HAP-1 (cell line): ENCODE results near the gene PARP4.
"Not testable (repeated sequence)": the region's sequence is repeated elsewhere in the genome, so short reads cannot be mapped to it uniquely, and the experiment has no call there.

ENCODE experiments used
- DNase-seq, 2 experiments: peaks; one replicate each; pipeline ENCODE4 v3.0.0-alpha.2; 2016 to 2020; ENCODE audit warnings: low spot score in 2 of 2
- H3K27me3 ChIP-seq: fragments of 250-450 bp; sonication (Bioruptor Pico); 2 replicates; pipeline ENCODE4 v1.5.1; 2020; ENCODE audit warnings: low read depth, mild to moderate bottlenecking, moderate library complexity
- H3K36me3 ChIP-seq: fragments of 250-450 bp; sonication (Bioruptor Pico); replicated peaks from 2 replicates; pipeline ENCODE4 v1.5.1; 2020; ENCODE audit warnings: mild to moderate bottlenecking
- H3K4me1 ChIP-seq: fragments of 250-450 bp; sonication (Bioruptor Pico); 2 replicates; pipeline ENCODE4 v1.5.1; 2020; ENCODE audit warnings: mild to moderate bottlenecking
- H3K4me3 ChIP-seq: fragments of 250-450 bp; sonication (Bioruptor Pico); 2 replicates; pipeline ENCODE4 v1.5.1; 2020; ENCODE audit warnings: mild to moderate bottlenecking, moderate library complexity
- H3K9me3 ChIP-seq: fragments of 250-450 bp; sonication (Bioruptor Pico); 2 replicates; pipeline ENCODE4 v1.5.1; 2020; ENCODE audit warnings: mild to moderate bottlenecking, moderate library complexity
- in situ Hi-C: fragments of 300-500 bp; cut with MboI; formaldehyde crosslinking; loops from 3 replicates; pipeline ENCODE4 v1.14.3; 2020; ENCODE audit warnings: low sequenced_read_pairs, inconsistent platforms, mixed read lengths

Gene PARP4

DNA sequence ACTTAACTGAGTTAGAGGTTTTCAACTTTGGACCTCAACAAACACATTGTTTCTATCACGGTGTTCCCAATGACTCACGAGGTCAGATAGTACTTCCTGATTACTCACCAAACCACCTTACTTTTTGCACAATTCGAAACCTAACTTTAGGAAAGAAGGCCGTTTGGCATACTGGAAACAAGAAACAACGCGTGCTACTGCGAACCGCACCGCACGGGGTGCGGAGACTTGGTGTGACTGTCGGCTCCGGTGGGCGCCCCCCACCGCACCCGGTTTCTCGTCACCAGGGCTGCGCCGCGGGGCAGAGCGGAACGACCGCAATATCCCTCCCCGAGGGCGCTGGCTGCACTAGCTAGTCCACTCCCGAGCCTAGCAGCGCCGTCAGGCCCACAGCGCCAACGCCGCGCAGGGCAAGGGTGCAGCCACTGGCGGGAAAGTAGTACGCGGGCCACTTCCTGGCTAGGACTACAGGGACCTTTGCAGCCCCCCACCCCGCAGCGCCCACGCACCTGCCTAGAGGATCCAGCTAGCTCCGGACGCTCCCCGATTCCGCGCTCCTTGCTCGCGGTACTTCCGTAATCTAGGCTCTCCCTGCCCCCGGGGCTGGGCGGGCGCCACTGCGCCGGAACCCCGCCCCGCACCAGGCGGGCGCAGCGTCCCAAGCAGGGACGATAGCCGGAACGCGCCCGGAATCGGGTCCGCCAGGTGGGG is at the start of gene PARP4:
Gene PARP4, minus strand, starts transcription at position 582 of the 711 bp plus-strand sequence. CDS start 9,002 bp downstream, outside the sequence.
- no peaks in the 10 kb centered on the region for H3K27me3 ChIP-seq
- peak within 1 kb of the TSS; percentile 86 for H3K4me3 ChIP-seq
- no peaks in the 10 kb centered on the region for H3K36me3 ChIP-seq
- peak; percentile 60 to 85 for DNase-seq
- in situ Hi-C loops, result no loop called here
- H3K9me3 ChIP-seq, result no peaks in the 10 kb centered on the region
- no peaks in the 10 kb centered on the region for H3K4me1 ChIP-seq

DNA sequence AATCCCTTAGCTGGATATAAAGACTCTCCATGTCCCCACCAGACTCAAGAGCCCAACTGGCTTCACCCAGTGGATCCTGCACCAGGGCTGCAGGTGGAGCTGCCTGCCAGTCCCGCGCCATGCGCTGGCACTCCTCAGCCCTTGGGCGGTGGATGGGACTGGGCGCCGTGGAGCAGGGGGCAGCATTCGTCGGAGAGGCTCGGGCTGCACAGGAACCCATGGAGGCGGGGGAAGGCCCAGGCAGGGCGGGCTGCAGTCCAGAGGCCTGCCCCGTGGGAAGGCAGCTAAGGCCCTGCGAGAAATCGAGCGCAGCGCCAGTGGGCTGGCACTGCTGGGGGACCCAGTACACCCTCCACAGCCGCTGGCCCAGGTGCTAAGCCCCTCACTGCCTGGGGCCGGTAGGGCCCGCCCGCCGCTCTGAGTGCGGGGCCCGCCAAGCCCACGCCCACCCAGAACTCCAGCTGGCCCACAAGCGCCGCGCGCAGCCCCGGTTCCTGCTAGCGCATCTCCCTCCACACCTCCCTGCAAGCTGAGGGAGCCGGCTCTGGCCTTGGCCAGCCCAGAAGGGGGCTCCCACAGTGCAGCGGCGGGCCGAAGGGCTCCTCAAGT is 48.1 kb upstream of the PARP4 start:
- H3K4me1 ChIP-seq, H3K36me3 ChIP-seq, DNase-seq, in situ Hi-C loops, H3K27me3 ChIP-seq, H3K4me3 ChIP-seq, H3K9me3 ChIP-seq: not testable (repeated sequence)

DNA sequence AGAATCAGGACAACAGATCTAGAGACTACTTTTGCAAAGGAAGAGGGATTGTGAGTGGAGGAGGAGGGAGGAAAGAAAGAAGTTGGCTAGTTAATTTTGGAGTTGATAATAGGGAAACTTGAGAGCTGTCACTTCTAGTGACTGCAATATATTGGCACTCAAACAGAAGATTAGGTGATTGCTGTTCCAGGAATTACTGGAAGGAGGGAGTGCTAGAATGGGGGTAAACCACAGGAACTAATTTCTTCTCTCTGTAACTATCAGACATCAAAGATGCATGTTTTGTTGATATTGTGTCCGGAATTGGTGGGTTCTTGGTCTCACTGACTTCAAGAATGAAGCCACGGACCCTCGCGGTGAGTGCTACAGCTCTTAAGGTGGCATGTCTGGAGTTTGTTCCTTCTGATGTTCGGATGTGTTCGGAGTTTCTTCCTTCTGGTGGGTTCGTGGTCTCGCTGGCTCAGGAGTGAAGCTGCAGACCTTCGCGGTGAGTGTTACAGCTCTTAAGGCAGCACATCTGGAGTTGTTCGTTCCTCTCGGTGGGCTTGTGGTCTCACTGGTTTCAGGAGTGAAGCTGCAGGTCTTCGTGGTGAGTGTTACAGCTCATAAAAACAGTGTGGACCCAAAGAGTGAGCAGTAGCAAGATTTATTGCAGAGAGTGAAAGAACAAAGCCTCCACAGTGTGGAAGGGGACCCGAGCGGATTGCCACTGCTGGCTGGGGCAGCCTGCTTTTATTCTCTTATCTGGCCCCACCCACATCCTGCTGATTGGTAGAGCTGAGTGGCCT is 47.0 kb upstream of the PARP4 start:
- H3K36me3 ChIP-seq, H3K4me1 ChIP-seq, DNase-seq, H3K27me3 ChIP-seq, H3K4me3 ChIP-seq, H3K9me3 ChIP-seq, in situ Hi-C loops: not testable (repeated sequence)

GRCh38 chr13:24557081-24557480 is 44.5 kb upstream of the PARP4 start:
- in situ Hi-C loops, result no loop called here
- no peaks in the 10 kb centered on the region for H3K9me3 ChIP-seq
- H3K27me3 ChIP-seq, result 0 out of 2 replicates have a peak, but pooled peaks cover 5% of the 10 kb centered on the region
- H3K4me3 ChIP-seq, result no peak overlapping the region
- H3K36me3 ChIP-seq, result no peaks in the 10 kb centered on the region
- H3K4me1 ChIP-seq, result no peaks in the 10 kb centered on the region
- no peak for DNase-seq

- H3K4me3 ChIP-seq, DNase-seq, H3K36me3 ChIP-seq, H3K27me3 ChIP-seq, in situ Hi-C loops, H3K9me3 ChIP-seq, H3K4me1 ChIP-seq: not testable (repeated sequence)
Measured at GRCh38 chr13:24553892-24554291, 41.3 kb upstream of the PARP4 start.

- H3K36me3 ChIP-seq, H3K4me3 ChIP-seq, H3K27me3 ChIP-seq, H3K4me1 ChIP-seq, H3K9me3 ChIP-seq, in situ Hi-C loops: not testable (repeated sequence)
- DNase-seq, result peak in 1 of 2 experiments; percentile 30
Measured at GRCh38 chr13:24541476-24542352, 29.1 kb upstream of the PARP4 start.

DNA sequence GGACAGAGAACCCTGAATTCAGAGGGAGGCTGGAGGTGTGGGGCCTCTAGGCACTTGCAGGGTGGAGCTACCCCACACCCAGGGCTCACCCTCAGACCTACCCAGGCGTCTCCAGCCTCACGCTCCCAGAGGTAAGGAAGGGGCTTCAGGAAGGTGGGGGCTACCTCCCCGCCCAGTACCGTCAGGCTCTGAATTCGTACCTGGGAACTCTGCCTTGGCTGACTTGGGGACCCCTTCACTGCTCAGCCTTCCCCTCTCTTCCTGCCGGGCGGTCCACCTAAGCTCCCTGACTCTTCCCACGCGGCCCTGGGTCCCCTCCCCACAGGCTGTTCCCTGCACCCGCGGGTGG is 28.5 kb upstream of the PARP4 start:
- no peaks in the 10 kb centered on the region for H3K9me3 ChIP-seq
- DNase-seq, result no peak
- H3K36me3 ChIP-seq, result no peaks in the 10 kb centered on the region
- H3K27me3 ChIP-seq, result 0 out of 2 replicates have a peak, but pooled peaks cover 5% of the 10 kb centered on the region
- in situ Hi-C loops, result no loop called here
- H3K4me3 ChIP-seq, result no peak overlapping the region
- H3K4me1 ChIP-seq, result no peaks in the 10 kb centered on the region

GRCh38 chr13:24540236-24541126 is 27.9 kb upstream of the PARP4 start:
- in situ Hi-C loops, result no loop called here
- no peaks in the 10 kb centered on the region for H3K4me1 ChIP-seq
- H3K27me3 ChIP-seq, result 0 out of 2 replicates have a peak, but pooled peaks cover 5% of the 10 kb centered on the region
- H3K36me3 ChIP-seq, result no peaks in the 10 kb centered on the region
- H3K9me3 ChIP-seq, result no peaks in the 10 kb centered on the region
- H3K4me3 ChIP-seq, result no peak overlapping the region
- DNase-seq, result no peak

GRCh38 chr13:24539500-24540165 is 27.1 kb upstream of the PARP4 start:
- Histone ChIP-seq H3K4me1 (no peaks in the 10 kb centered on the region), H3K4me3 (no peak overlapping the region), H3K27me3 (0 out of 2 replicates have a peak, but pooled peaks cover 8% of the 10 kb centered on the region), H3K36me3 (no peaks in the 10 kb centered on the region), H3K9me3 (no peaks in the 10 kb centered on the region)
- in situ Hi-C loops, result no loop called here
- no peak for DNase-seq

- Histone ChIP-seq H3K4me1 (no peaks in the 10 kb centered on the region), H3K4me3 (no peak overlapping the region), H3K27me3 (peaks cover 8% of the 10 kb centered on the region; the same call in 1 of the 2 replicates), H3K36me3 (no peaks in the 10 kb centered on the region), H3K9me3 (no peaks in the 10 kb centered on the region)
- in situ Hi-C loops, result no loop called here
- no peak for DNase-seq
Measured at GRCh38 chr13:24529478-24529877, 16.9 kb upstream of the PARP4 start.

- Histone ChIP-seq H3K4me3 (no peak overlapping the region), H3K36me3 (no peaks in the 10 kb centered on the region), H3K4me1 (no peaks in the 10 kb centered on the region), H3K9me3 (no peaks in the 10 kb centered on the region), H3K27me3 (peaks cover 6% of the 10 kb centered on the region; the same call in 1 of the 2 replicates)
- in situ Hi-C loops, result no loop called here
- DNase-seq, result no peak
Measured at GRCh38 chr13:24528816-24529398, 16.3 kb upstream of the PARP4 start.

DNA sequence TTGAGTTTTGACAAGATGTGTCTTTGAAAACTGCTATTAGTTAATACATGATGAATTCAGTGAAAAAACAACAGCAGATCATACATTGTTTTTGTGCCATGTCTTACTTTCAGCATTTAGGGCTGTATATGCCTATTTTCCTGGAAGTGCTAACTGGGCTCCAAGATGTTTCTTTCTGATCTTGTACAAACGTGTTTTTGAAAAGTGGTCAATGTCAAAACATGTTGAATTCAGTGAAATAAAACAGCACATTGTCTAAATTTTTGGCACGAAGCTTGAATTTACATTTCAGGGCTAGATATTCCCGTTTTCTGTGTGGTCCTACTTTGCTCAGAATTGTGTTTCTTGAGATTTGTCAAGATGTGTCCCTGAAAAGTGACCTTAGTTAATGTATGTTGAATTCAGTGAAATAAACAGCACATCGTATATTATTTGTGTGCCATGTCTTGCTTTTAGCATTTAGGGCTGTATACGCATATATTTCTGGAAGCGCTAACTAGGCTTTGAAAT is 14.7 kb upstream of the PARP4 start:
- no peaks in the 10 kb centered on the region for H3K9me3 ChIP-seq
- no peak for DNase-seq
- H3K27me3 ChIP-seq, result peaks cover 3% of the 10 kb centered on the region; the same call in 1 of the 2 replicates
- H3K36me3 ChIP-seq, result no peaks in the 10 kb centered on the region
- no peaks in the 10 kb centered on the region for H3K4me1 ChIP-seq
- in situ Hi-C loops, result no loop called here
- no peak overlapping the region for H3K4me3 ChIP-seq
